GM12891 (cell line): Measurements from ENCODE around the gene SULT4A1.

ENCODE experiments used
- POLR2A ChIP-seq: IDR thresholded peaks from 2 replicates; pipeline ENCODE4 v1.6.1; 2011; ENCODE audit warnings: low read depth, low read length, control low read depth
- TAF1 ChIP-seq: IDR thresholded peaks from 2 replicates; pipeline ENCODE4 v1.6.1; 2011; ENCODE audit warnings: low read depth, low read length, control low read depth

DNA sequence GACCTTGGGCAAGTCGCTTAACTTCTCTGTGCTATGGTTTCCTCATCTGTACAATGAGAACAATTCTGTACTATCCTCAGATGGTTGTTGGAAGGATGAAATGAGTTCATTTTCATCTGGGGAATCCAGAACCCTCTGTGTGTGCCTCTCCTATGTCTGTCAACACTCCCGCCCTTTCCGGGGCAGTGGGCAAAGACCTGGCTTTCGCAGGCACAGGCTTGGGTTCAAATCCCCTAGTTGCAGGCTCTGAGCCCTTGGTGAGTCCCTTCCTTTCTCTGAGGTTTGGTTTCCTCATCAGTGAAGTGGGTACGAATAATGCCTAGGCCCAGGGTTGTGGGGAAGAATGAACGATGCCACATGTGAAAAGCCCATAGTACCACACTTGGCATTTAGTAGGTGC is 23.5 kb upstream of the SULT4A1 start:
- TF ChIP-seq POLR2A = no peak
- TF ChIP-seq TAF1 = no peak
